HG02884 (cell line): ENCODE measurements around the gene KIF6.
"Not testable (repeated sequence)": the region's sequence is repeated elsewhere in the genome, so short reads cannot be mapped to it uniquely, and the experiment has no call there.

Source experiments
- ATAC-seq: cut with Tn5 transposase; IDR thresholded peaks from one replicate; pipeline ENCODE4 v1.9.1; 2021; ENCODE audit warnings: mild to moderate bottlenecking, moderate library complexity; ENCODE audit not compliant: unreplicated experiment

Gene KIF6

GRCh38 chr6:39302669-39303424 is 422.4 kb downstream of the KIF6 start:
- ATAC-seq = peak; percentile 74

GRCh38 chr6:39302011-39302410 is 423.2 kb downstream of the KIF6 start:
- ATAC-seq = no peak

DNA sequence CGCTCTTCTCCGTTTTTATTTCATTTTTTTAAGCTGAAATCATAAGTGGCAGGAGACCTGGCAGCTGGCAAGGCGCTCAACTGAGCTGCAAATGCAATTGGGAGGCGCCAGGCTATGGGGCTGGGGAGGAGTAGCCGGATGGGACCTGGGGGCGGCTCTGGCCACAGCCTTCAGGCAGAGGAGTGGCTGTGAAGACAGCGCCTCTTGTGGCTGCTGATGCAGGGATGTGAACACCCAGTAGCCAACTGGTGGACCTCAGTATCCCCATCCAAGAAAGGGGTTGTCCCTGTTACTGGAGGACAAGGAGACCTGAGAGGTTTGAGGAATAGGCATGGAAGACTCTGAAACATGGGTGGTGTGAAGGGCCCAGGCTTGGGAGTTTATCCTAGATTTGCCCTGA is 423.6 kb downstream of the KIF6 start:
- ATAC-seq = no peak

DNA sequence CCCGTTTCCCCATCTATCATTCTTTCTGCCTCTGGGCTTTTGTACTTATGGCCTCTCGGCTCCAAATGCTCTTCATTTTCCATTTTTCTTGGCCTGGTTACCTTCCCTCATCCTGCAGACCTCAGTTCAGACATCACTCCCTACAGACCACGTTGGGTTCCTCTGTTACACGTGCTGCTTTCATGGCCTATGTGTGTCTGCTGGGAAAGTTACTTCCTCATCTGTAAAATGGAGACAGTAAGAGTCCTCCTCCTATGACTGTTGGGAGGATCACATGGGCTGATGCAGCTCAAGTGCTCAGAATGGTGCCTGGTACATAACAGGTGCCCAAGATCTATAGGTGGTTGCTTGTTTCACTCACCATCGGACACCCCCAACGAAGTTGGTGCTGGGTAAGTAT is 424.5 kb downstream of the KIF6 start:
- no peak for ATAC-seq

- ATAC-seq = no peak
Measured at GRCh38 chr6:39298061-39298460, 427.1 kb downstream of the KIF6 start.

DNA sequence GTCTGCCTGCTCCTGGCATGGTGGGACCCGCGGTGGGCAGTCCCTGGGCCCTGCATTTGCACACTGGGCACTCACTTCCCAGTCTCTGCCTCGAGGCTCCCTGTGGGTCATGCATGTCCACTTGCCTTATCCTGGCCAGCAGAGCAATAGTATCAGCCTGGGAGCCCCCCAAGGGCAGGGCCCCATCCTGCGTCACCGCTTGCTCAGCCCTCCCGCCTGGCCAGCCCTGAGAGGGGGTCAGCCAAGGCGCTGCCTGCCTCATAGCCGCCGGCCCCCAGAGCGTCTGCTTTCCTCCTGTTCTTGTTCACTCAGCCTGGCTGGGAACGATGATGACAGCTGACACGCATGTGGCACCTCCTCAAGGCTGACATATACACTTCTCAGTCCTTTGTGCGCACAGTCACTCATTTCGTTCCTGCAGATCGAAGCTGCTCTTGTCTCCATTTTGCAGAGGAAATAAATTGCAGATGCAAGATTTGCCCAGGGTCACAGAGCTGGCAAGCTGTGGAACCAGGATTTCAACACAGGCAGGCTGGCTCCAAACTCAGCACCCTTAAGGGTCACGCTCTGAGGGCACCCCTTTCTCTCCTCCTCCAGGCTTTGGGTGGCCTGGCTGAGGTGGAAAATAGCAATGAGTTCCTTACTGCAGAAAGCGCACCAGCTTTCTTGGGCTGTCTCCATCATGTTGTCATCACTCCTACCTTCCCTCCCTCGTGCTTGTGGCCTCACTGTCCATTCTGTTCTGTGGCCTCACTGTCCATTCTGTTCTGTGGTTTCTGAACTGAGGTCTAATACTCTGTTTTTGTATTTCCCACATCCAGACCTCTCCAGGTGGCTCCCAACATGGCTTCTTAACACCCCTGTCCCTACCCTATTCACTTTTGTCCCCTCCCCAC is 428.2 kb downstream of the KIF6 start:
- no peak for ATAC-seq

GRCh38 chr6:39295611-39296011 is 429.6 kb downstream of the KIF6 start:
- no peak for ATAC-seq

- ATAC-seq = no peak
Measured at GRCh38 chr6:39294899-39295298, 430.3 kb downstream of the KIF6 start.

- ATAC-seq = no peak
Measured at GRCh38 chr6:39294133-39294532, 431.1 kb downstream of the KIF6 start.

GRCh38 chr6:39292637-39293036 is 432.6 kb downstream of the KIF6 start:
- ATAC-seq = no peak

DNA sequence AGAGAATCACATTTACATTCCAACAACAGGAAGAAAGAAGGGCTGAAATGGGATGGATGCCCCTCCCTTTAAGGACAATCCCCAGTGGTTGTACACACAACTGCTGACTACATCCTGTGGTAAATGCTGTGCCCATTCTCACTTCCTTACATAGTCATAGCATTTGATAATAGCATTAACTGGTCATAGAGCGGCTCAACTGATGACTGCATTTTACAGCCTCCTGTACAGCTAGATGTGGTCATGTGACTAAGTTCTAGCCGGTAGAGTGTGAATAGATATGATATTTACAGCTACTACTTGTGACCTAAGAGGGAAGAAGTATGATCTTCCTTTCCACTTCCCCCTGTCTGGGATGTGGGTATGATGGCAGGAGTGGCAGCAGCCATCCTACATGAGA is 435.7 kb downstream of the KIF6 start:
- no peak for ATAC-seq

GRCh38 chr6:39287601-39288000 is 437.6 kb downstream of the KIF6 start:
- ATAC-seq = no peak

DNA sequence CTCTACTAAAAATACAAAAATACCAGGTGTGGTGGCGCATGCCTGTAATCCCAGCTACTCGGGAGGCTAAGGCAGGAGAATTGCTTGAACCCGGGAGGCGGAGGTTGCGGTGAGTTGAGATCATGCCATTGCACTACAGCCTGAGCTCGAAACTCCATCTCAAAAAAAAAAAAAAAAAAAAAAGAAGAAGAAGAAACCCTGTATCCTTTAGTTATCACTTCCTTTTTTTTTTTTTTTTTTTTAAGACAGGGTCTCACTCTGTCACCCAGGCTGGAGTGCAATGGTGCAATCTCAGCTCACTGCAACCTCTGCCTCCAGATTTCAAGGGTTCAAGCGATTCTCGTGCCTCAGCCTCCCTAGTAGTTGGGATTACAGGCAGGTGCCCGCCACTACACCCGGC is 438.6 kb downstream of the KIF6 start:
- ATAC-seq = not testable (repeated sequence)

- ATAC-seq = no peak
Measured at GRCh38 chr6:39282774-39283173, 442.4 kb downstream of the KIF6 start.

DNA sequence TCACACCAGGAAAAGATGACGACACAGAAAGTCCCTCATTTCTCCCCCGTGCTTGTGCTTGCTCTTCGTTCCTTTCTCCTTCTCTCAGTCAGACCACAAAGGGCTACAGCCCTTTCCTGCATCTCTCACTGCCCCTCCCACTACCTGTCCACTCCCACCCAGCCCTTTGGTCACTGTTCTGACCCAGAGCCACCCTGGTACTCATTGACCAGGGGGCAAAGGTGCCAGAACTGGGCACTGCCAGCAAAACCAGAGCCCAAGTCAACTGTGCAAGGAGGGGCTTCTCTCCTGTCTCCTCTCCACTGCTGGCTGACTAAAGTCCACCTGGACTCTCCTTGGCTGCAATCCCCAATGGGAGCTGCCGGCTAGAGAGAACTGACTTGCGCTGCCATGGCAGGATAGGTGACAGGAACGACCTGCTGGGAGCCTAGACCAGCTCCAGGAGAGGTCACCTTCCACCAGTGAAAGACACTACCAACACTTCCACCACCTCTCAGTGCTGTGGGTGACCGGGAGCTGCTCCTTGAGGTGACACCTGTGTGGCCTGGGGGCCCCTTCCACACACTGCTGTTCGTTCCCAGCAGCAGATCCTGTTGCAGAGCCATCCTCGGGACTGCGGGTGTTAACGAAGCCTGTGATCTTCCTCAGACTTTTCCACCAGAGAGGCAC is 443.8 kb downstream of the KIF6 start:
- ATAC-seq = no peak

- ATAC-seq = no peak
Measured at GRCh38 chr6:39280247-39280731, 444.9 kb downstream of the KIF6 start.
